GM21723 (cell line): ENCODE measurements around the gene SH2D7.
"Not testable (repeated sequence)": the region's sequence is repeated elsewhere in the genome, so short reads cannot be mapped to it uniquely, and the experiment has no call there.

Experiments used
- ATAC-seq: cut with Tn5 transposase; IDR thresholded peaks from one replicate; pipeline ENCODE4 v1.9.1; 2021; ENCODE audit warnings: mild to moderate bottlenecking, moderate library complexity; ENCODE audit not compliant: unreplicated experiment

SH2D7 gene

DNA sequence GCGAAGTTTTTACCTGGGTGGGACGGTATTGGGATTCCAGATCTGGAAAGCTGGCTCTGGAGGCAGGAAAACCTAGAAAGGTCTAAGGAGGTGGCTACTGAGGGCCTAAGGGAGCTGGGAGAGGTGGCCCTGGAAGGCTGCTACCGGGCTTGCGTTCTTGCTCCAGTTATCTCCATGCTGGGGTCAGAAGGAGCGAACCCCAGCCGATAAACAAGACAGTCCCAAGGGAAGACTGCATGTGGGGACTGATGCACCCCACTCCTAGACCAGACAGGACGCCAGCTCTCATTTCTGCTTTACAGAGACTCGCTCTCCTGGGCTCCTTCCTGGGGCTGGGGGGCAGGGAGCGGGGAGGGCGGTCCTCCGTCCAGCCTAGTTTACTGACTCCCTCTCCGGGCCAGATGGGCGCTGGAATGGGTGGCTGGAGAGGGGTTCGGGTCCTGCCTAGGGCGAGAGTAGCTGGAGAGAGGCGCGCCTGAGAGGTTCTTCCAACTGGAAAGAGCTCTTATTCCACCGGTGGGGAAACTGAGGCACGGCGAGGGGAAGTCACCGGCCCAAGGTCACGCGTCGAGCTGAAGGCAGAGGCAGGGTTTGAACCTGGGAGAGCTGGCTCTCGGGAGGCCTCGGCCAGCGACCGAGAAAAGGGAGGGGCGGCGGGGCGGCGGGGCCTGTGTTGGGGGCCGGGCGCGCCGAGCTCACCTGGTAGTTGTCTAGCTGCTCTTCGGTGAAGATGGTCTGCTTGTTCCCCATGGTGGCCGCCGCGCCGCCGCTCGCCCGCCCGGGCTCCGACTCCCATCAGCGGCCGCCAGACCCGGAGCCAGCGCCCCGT is 38.3 kb downstream of the SH2D7 start:
- ATAC-seq = peak; percentile 45

- ATAC-seq = peak; percentile 83
Measured at GRCh38 chr15:78131295-78132061, 39.1 kb downstream of the SH2D7 start, which contains the start of gene CIB2. Gene CIB2, minus strand, starts transcription at chr15:78131445. Its CDS starts 230 bp downstream, at chr15:78131215.

DNA sequence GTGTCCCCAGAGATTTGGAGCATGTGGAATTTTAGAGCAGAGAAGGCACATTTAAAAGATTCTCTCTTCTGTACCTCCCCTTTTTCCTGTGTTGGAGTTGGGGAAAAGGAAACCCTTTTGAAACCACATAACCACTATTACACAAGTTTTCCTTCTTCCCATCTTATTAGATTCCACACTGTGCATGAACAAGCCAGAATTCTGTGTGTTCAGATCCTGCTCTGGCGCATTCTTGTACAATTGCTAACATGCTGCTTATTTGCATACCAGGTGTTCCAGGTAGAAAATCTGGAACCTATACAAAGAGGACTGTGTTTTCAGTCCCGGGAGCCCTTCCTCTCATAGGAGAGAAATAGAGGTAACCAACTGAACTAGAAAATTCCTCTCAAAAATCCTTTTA is 41.4 kb downstream of the SH2D7 start:
- ATAC-seq = no peak

DNA sequence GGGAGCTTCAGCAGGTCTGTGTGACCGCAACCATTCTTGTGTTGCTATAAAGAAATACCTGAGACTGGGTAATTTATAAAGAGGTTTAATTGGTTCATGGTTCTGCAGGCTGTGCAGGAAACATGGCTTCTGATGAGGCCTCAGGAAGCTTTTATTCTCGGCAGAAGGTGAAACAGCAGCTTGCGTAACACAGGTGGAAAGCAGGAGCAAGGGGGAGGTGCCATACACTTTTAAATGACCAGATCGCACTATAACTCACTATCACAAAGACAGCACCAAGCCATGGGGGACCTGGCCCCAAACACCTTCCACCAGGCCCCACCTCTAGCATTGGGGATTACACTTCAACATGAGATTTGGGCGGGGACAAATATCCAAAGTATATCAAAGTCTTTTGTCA is 47.2 kb downstream of the SH2D7 start:
- ATAC-seq = no peak

GRCh38 chr15:78140292-78140691 is 47.9 kb downstream of the SH2D7 start:
- no peak for ATAC-seq

DNA sequence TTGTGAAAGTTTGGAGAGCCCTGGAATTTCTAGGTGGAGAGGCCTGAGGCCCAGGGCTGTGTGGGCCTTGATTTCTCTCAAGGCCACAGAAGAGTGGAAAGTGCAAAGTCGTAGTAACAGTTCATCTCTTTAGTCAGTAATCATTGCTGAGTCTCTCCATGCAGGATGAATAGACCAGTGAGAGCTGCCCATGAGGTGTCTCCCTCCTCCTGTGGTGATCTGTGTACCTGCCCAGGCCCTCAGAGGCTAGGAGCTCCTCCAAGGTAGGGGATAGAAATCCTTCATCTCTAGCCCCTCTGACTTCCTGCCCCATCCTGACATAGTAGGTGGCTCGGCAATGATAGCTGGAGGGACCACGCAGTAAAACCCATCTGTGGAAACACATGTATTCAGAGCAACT is 50.0 kb downstream of the SH2D7 start:
- ATAC-seq = no peak

DNA sequence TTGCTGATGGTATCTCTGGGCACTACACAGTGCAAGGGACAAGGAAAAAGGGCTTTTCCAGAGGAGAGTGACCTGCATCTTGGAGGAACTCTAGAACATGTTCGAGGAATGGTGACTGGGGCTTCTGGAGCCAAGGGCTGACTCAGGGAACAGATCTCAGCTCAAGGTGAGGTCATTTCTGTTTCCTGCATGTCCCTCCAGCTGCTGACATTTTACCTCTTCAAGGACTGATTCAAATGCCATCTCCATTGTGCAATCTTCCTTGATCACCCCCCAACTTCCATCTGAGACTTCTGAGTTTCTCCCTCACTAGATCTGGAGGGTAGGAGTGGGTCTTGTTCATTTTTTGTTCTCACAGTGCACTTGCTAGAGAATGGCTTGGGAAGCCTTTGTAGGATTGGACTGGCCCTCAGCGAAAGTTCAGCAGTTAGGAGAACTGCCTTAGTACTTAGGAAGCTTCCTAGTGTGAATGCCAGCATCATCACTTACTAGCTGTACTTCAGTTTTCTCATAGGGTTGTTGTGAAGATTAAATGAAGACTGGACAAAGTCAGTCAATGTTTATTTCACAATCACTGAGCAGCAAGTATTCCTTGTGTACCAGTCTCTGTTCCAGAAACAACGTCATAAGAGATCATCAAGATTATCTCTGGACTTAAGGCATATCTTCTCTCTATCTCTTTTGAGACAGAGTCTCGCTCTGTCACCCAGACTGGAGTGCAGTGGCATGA is 54.2 kb downstream of the SH2D7 start:
- ATAC-seq = no peak

DNA sequence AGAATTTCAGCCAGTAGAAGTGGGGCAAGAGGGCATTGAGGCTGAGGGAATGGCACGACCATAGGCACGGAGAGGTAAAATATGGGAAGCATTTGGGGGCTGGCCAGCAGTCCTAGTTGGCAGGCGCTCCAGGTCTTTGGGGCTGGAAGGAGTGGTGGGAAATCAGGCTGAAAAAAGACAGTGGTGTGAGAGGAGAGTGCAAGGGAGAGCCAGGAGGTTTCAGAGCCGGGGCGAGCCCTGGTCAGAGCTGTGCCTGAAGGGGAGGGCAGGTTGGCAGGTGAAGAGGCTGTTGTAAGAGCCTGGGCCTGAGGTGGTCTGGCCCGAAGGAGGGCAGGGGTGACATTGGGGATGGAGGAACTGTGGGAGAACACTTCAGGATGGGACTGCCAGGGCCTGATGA is 55.2 kb downstream of the SH2D7 start:
- no peak for ATAC-seq

DNA sequence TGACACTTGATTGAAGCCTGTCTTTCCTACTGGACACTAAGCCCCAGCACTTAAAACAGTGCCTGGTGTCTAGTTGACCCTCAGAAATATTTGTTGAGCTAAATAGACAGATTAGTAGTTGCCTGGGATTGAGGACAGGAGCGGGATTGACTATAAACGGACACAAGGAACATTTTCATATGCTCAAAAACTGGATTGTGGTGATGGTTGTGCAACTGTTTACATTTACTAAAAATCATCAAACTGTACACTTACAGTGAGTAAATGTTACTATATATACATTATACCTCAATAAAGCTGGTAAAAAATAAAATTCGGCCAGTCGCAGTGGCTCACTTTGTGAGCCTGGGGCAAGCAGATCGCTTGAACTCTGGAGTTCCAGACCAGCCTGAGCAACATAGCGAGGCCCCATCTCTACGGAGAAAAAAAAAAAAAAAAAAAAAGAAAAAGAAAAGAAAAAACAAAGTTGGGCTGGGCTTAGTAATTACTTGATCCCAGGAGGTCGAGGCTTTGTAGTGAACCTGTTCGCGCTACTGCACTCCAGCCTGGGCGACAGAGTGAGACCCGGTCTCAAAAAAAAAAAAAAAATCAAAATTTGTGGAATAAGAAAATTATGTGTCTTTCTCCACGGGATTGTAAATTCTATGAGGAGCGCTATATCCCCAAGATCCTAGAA is 56.2 kb downstream of the SH2D7 start:
- peak; percentile 10 for ATAC-seq

DNA sequence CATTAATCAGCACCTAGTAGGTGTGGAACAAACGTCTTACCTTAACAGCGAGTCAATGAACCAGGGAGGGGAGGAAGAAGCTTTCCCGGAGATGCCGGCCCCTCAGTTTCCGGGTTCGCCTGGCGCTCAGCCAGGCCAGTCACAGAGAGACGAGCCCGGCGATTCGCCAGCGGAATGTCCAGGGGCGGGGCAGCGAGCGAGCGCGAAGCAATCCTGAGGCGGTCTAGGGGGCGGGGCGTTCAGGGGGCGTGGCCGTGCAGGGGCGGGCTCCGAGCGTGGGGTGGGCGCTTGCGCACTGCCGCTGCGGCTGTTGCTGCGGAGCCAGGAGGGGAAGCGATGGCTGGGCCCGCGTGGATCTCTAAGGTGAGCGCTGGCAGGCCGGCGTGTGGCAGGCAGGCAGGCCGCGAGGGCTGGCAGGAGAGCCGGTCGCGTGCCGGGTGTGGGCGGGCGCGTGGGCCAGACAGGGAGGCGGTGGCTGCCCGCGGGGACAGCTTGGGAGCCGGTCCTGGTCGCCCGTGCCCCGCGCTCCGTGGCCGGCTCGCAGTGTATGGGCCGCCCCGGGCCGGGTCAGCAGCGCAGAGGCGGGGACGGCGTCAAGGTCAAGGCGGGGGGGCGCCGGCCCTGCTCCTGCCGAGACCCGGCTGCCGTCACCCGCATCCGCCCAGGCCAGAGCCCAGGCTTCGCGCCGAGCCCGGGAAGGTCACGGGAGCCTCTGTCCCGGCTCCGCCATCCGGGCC is 56.9 kb downstream of the SH2D7 start, which contains the start of gene IDH3A:
TSS of gene IDH3A (plus strand) at position 295 of the 737 bp plus-strand sequence. CDS start at position 337, 42 bp downstream.
- ATAC-seq = peak; percentile 78

- ATAC-seq = peak; percentile 22
Measured at GRCh38 chr15:78149805-78150751, 57.7 kb downstream of the SH2D7 start.

DNA sequence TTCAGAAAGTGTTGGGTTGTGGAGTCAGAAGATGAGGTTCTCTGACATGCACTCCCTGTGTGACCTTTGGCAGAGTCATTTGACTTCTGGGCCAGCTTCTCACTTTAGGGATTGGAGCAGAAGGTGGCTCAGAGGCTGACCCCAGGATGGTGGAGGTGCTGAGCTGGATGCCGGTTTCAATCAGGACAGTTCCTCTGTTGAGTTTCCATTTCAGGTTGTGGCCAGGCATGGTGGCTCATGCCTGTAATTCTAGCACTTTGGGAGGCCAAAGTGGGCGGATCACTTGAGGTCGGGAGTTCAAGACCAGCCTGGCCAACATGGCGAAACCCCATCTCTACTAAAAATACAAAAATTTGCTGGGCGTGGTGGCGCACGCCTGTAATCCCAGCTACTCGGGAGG is 58.7 kb downstream of the SH2D7 start:
- ATAC-seq = not testable (repeated sequence)
